Neural progenitor cell (in vitro differentiated cells): ENCODE data around the gene KNDC1.

Experiments used
- EZH2 ChIP-seq: fragments of 200-600 bp; sonication (generic); IDR thresholded peaks from 2 replicates; pipeline ENCODE4 v1.6.1; 2017; ENCODE audit warnings: antibody characterized with exemption, mild to moderate bottlenecking, moderate library complexity
- EZH2phosphoT487 ChIP-seq: fragments of 200-600 bp; sonication (generic); IDR thresholded peaks from 2 replicates; pipeline ENCODE4 v1.6.1; 2017; ENCODE audit warnings: antibody characterized with exemption
- TF ChIP-seq, protein P1 (sequence below): fragments of 200-600 bp; sonication (generic); IDR thresholded peaks from 2 replicates; pipeline ENCODE4 v1.5.1; 2017; ENCODE audit warnings: antibody characterized with exemption, mild to moderate bottlenecking

DNA sequence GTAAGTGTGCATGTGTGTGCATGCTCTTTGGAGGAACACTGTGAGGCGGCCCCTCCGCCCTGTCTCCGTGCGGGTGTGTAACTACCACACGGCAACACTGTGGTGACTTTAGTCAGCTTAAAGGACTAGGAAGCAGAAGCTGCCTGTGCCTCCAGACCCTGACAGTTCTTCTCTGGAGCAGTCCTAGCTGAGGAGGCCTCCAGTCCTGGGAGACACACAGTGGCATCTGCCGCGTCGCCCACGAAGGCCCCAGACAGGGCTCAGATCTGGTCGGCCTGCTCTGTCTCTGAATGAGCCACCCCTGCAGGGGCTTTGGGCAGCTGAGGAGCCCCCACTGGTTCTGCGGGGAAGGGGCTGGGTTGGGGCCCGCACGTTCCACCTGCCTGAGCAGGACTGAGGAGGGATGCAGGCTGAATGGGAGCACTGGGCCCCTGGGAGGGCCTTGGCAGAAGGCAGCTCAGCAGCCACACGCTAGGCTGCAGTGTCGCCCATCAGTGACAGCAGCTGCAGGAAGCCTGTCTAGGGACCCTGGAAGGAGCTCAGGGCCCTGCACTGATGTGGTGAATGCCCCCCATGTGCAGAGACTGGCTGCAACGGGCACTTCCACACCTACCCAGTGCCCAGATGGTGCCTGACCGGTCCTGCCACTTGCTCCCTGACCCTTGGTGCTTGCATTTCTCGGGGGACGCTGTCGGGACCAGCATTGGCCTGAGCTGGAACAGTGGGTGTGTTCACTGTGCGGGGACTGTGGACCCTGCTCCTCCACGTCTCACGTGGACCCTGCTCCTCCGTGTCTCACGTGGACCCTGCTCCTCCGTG lies 27.3 kb upstream of the KNDC1 start:
- TF ChIP-seq, protein P1, sequence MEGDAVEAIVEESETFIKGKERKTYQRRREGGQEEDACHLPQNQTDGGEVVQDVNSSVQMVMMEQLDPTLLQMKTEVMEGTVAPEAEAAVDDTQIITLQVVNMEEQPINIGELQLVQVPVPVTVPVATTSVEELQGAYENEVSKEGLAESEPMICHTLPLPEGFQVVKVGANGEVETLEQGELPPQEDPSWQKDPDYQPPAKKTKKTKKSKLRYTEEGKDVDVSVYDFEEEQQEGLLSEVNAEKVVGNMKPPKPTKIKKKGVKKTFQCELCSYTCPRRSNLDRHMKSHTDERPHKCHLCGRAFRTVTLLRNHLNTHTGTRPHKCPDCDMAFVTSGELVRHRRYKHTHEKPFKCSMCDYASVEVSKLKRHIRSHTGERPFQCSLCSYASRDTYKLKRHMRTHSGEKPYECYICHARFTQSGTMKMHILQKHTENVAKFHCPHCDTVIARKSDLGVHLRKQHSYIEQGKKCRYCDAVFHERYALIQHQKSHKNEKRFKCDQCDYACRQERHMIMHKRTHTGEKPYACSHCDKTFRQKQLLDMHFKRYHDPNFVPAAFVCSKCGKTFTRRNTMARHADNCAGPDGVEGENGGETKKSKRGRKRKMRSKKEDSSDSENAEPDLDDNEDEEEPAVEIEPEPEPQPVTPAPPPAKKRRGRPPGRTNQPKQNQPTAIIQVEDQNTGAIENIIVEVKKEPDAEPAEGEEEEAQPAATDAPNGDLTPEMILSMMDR = no peak
- TF ChIP-seq EZH2 (no peak), EZH2phosphoT487 (no peak)
